ENCODE results near the gene ACOT11. TPM values are rescaled to one million over a fixed set of nuclear protein-coding genes. Genes with fewer than 3 reads are reported as not detected.
A peak's percentile ranks its signal among the peaks of the same experiment; 100 is the strongest.

ACOT11 gene
- total RNA-seq, 6 donors from 2014 or later, result 2.3 to 13.6 (median 7.0) TPM

GRCh38 chr1:54579337-54579781 lies 31.3 kb downstream of the ACOT11 start:
- ATAC-seq (ENCODE audit: low FRiP score in 2 of 2) (no peak), DNase-seq (no peak)
- WGBS, 2 donors, result 57 to 59% methylated on average over 2 to 4 of the region's 4 CpGs
- Histone ChIP-seq H3K27ac (no peak overlapping the region), H3K27me3 (no peaks in the 10 kb centered on the region), H3K36me3 (no peaks in the 10 kb centered on the region), H3K9me3 (no peaks in the 10 kb centered on the region), H3K4me1 (peaks cover 0 to 11% (median 8%) of the 10 kb centered on the region in 4 donors), H3K4me3 (no peak overlapping the region)
- TF ChIP-seq POLR2A (IDR thresholded peaks at IDR 0.05), result no peak
- TF ChIP-seq POLR2AphosphoS5 (IDR thresholded peaks at IDR 0.05), result no peak
- TF ChIP-seq EP300 (IDR thresholded peaks at IDR 0.05), result no peak
- TF ChIP-seq CTCF (IDR thresholded peaks at IDR 0.05), result no peak

- H3K9me3 ChIP-seq, result no peaks in the 10 kb centered on the region
- H3K4me1 ChIP-seq, result peaks cover 0 to 11% (median 8%) of the 10 kb centered on the region in 4 donors
- WGBS, 2 donors, result 83 to 84% methylated on average over 8 to 11 of the region's 11 CpGs
- DNase-seq (no peak), ATAC-seq (ENCODE audit: low FRiP score in 2 of 2) (no peak)
- TF ChIP-seq EP300 (IDR thresholded peaks at IDR 0.05) (no peak), CTCF (IDR thresholded peaks at IDR 0.05) (no peak), POLR2AphosphoS5 (IDR thresholded peaks at IDR 0.05) (no peak), POLR2A (IDR thresholded peaks at IDR 0.05) (no peak)
- no peak overlapping the region for H3K4me3 ChIP-seq
- no peaks in the 10 kb centered on the region for H3K27me3 ChIP-seq
- peak overlapping the region; percentile 64 to 84 (median 80) for H3K27ac ChIP-seq
- no peaks in the 10 kb centered on the region for H3K36me3 ChIP-seq
Observed at GRCh38 chr1:54580856-54581550, 33.0 kb downstream of the ACOT11 start.

GRCh38 chr1:54581621-54582035 lies 33.6 kb downstream of the ACOT11 start:
- Histone ChIP-seq H3K4me3 (no peak overlapping the region), H3K27me3 (no peaks in the 10 kb centered on the region), H3K36me3 (no peaks in the 10 kb centered on the region), H3K27ac (peak overlapping the region; percentile 64 to 84 (median 80)), H3K9me3 (no peaks in the 10 kb centered on the region), H3K4me1 (peaks cover 0 to 11% (median 8%) of the 10 kb centered on the region in 4 donors)
- DNase-seq (peak; percentile 85 to 95), ATAC-seq (ENCODE audit: low FRiP score in 2 of 2) (peak; percentile 77 to 97)
- TF ChIP-seq POLR2AphosphoS5 (IDR thresholded peaks at IDR 0.05) (peak in 1 of 2 donors; percentile 61), EP300 (IDR thresholded peaks at IDR 0.05) (peak in 1 of 4 donors; percentile 41), POLR2A (IDR thresholded peaks at IDR 0.05) (peak in 1 of 4 donors; percentile 81), CTCF (IDR thresholded peaks at IDR 0.05) (no peak)
- WGBS, 2 donors, result 70 to 90% methylated on average over 2 to 4 of the region's 5 CpGs

GRCh38 chr1:54582566-54583306 lies 34.7 kb downstream of the ACOT11 start:
- peaks cover 0 to 9% (median 7%) of the 10 kb centered on the region in 4 donors for H3K4me1 ChIP-seq
- H3K9me3 ChIP-seq, result no peaks in the 10 kb centered on the region
- H3K36me3 ChIP-seq, result no peaks in the 10 kb centered on the region
- DNase-seq (no peak), ATAC-seq (ENCODE audit: low FRiP score in 2 of 2) (no peak)
- no peak for TF ChIP-seq POLR2A (IDR thresholded peaks at IDR 0.05)
- no peak for TF ChIP-seq POLR2AphosphoS5 (IDR thresholded peaks at IDR 0.05)
- TF ChIP-seq CTCF (IDR thresholded peaks at IDR 0.05), result no peak
- no peak for TF ChIP-seq EP300 (IDR thresholded peaks at IDR 0.05)
- WGBS, 2 donors, result 86 to 90% methylated on average over 10 to 19 of the region's 19 CpGs
- no peaks in the 10 kb centered on the region for H3K27me3 ChIP-seq
- H3K27ac ChIP-seq, result peak overlapping the region in 3 of 4 donors; percentile 78 to 84 (median 83)
- no peak overlapping the region for H3K4me3 ChIP-seq

Measured in upper lobe of left lung (tissue), 6 donors.